H9 (cell line): ENCODE data around the gene CISD3. TPM values are rescaled to one million over a fixed set of nuclear protein-coding genes. Genes with fewer than 3 reads are reported as not detected.
A peak's percentile ranks its signal among the peaks of the same experiment; 100 is the strongest.

Source experiments
- DNase-seq: peaks from one replicate; pipeline ENCODE4 v3.0.0-alpha.2; 2017
- H2AFZ ChIP-seq: one replicate; pipeline ENCODE4 v1.6.1; 2013; ENCODE audit warnings: mild to moderate bottlenecking, low read length, control low read depth, moderate library complexity
- H2AK5ac ChIP-seq: 2 replicates; pipeline ENCODE4 v1.6.1; 2013; ENCODE audit warnings: low read length, control low read depth, mixed read lengths; ENCODE audit not compliant: insufficient read length
- H2BK120ac ChIP-seq: one replicate; pipeline ENCODE4 v1.6.1; 2013; ENCODE audit warnings: low read depth, mild to moderate bottlenecking, low read length, control low read depth, inconsistent platforms; ENCODE audit not compliant: poor library complexity, severe bottlenecking
- H2BK12ac ChIP-seq: 2 replicates; pipeline ENCODE4 v1.6.1; 2013; ENCODE audit warnings: low read length, control low read depth, mixed read lengths, low read depth; ENCODE audit not compliant: insufficient read length
- H2BK15ac ChIP-seq: 2 replicates; pipeline ENCODE4 v1.6.1; 2013; ENCODE audit warnings: low read depth, low read length, control low read depth
- H2BK20ac ChIP-seq: one replicate; pipeline ENCODE4 v1.6.1; 2013; ENCODE audit warnings: low read depth, mild to moderate bottlenecking, low read length, control low read depth, inconsistent platforms; ENCODE audit not compliant: poor library complexity, severe bottlenecking
- H2BK5ac ChIP-seq: 2 replicates; pipeline ENCODE4 v1.6.1; 2013; ENCODE audit warnings: low read length, control low read depth, mixed read lengths; ENCODE audit not compliant: insufficient read length
- H3K14ac ChIP-seq: 2 replicates; pipeline ENCODE4 v1.6.1; 2013; ENCODE audit warnings: low read length, control low read depth; ENCODE audit not compliant: insufficient read depth
- H3K18ac ChIP-seq: 2 replicates; pipeline ENCODE4 v1.6.1; 2013; ENCODE audit warnings: low read depth, mild to moderate bottlenecking, mixed read lengths, low read length, control low read depth; ENCODE audit not compliant: insufficient read length
- H3K23ac ChIP-seq: 2 replicates; pipeline ENCODE4 v1.6.1; 2013; ENCODE audit warnings: low read length, control low read depth, mixed read lengths, low read depth; ENCODE audit not compliant: insufficient read length
- H3K23me2 ChIP-seq: 2 replicates; pipeline ENCODE4 v1.6.1; 2013; ENCODE audit warnings: low read depth, mild to moderate bottlenecking, mixed read lengths, low read length, control low read depth; ENCODE audit not compliant: insufficient read length, poor library complexity, severe bottlenecking
- H3K27ac ChIP-seq: 2 replicates; pipeline ENCODE4 v1.5.1; 2013; ENCODE audit warnings: low read length, control low read depth, mixed read lengths, low read depth; ENCODE audit not compliant: insufficient read length
- H3K27me3 ChIP-seq: 2 replicates; pipeline ENCODE4 v1.6.1; 2013; ENCODE audit warnings: low read length, control low read depth, inconsistent platforms; ENCODE audit not compliant: insufficient read depth
- H3K4ac ChIP-seq: 2 replicates; pipeline ENCODE4 v1.6.1; 2013; ENCODE audit warnings: low read depth, mild to moderate bottlenecking, control low read depth, inconsistent platforms, low read length, moderate library complexity
- H3K4me1 ChIP-seq: 2 replicates; pipeline ENCODE4 v1.6.1; 2013; ENCODE audit warnings: low read length, control low read depth, inconsistent platforms; ENCODE audit not compliant: insufficient read depth
- H3K4me2 ChIP-seq: 2 replicates; pipeline ENCODE4 v1.6.1; 2013; ENCODE audit warnings: low read length, control low read depth, mixed read lengths; ENCODE audit not compliant: insufficient read length, insufficient read depth
- H3K56ac ChIP-seq: 2 replicates; pipeline ENCODE4 v1.6.1; 2013; ENCODE audit warnings: low read depth, mild to moderate bottlenecking, mixed read lengths, low read length, control low read depth; ENCODE audit not compliant: insufficient read length
- H3K79me1 ChIP-seq: 2 replicates; pipeline ENCODE4 v1.6.1; 2013; ENCODE audit warnings: low read depth, mild to moderate bottlenecking, moderate library complexity, low read length, control low read depth, inconsistent platforms; ENCODE audit not compliant: insufficient read depth, poor library complexity, severe bottlenecking
- H3K79me2 ChIP-seq: 2 replicates; pipeline ENCODE4 v1.6.1; 2013; ENCODE audit warnings: low read length, control low read depth, inconsistent platforms; ENCODE audit not compliant: insufficient read depth
- H3K9ac ChIP-seq: 2 replicates; pipeline ENCODE4 v1.6.1; 2013; ENCODE audit warnings: low read length, control low read depth, mixed read lengths; ENCODE audit not compliant: insufficient read length; ENCODE audit errors: extremely low read depth
- H3K9me3 ChIP-seq: one replicate; pipeline ENCODE4 v1.6.1; 2013; ENCODE audit warnings: low read depth, low read length, inconsistent platforms; ENCODE audit not compliant: control insufficient read depth
- H3T11ph ChIP-seq: one replicate; pipeline ENCODE4 v1.6.1; 2013; ENCODE audit warnings: mild to moderate bottlenecking, low read length, control low read depth, inconsistent platforms
- H4K20me1 ChIP-seq: one replicate; pipeline ENCODE4 v1.6.1; 2013; ENCODE audit not compliant: control insufficient read depth, insufficient read length, insufficient read depth
- H4K5ac ChIP-seq: 2 replicates; pipeline ENCODE4 v1.6.1; 2013; ENCODE audit warnings: low read depth, mild to moderate bottlenecking, mixed read lengths, low read length, control low read depth; ENCODE audit not compliant: insufficient read length
- H4K8ac ChIP-seq: replicated peaks from 2 replicates; pipeline ENCODE4 v1.6.1; 2013; ENCODE audit warnings: low read length, control low read depth, mixed read lengths, low read depth; ENCODE audit not compliant: insufficient read length
- H4K91ac ChIP-seq: 2 replicates; pipeline ENCODE4 v1.6.1; 2013; ENCODE audit warnings: low read depth, mild to moderate bottlenecking, moderate library complexity, mixed read lengths, low read length, control low read depth; ENCODE audit not compliant: insufficient read length
- H3K27ac Mint-ChIP-seq, 3 experiments: 2 replicates in 2 of 3; 3 replicates in 1 of 3; pipeline ENCODE4 v1.8.0; 2020 to 2021; ENCODE audit warnings: mixed read lengths in 3 of 3, mild to moderate bottlenecking in 1 of 3, moderate library complexity in 1 of 3
- H3K27me3 Mint-ChIP-seq: 2 replicates; pipeline ENCODE4 v1.8.0; 2021; ENCODE audit warnings: low read depth, mild to moderate bottlenecking, moderate library complexity, mixed read lengths
- H3K36me3 Mint-ChIP-seq, 3 experiments: 2 replicates in 2 of 3; 3 replicates in 1 of 3; pipeline ENCODE4 v1.8.0; 2020 to 2021; ENCODE audit warnings: low read depth in 3 of 3, mixed read lengths in 3 of 3; ENCODE audit not compliant: insufficient read depth in 1 of 3
- H3K4me1 Mint-ChIP-seq, 2 experiments: 2 replicates each; pipeline ENCODE4 v1.8.0; 2020; ENCODE audit warnings: mixed read lengths in 2 of 2
- H3K4me3 Mint-ChIP-seq, 2 experiments: 2 replicates in 1 of 2; 3 replicates in 1 of 2; pipeline ENCODE4 v1.8.0; 2020 to 2021; ENCODE audit warnings: mild to moderate bottlenecking in 2 of 2, mixed read lengths in 2 of 2, moderate library complexity in 1 of 2
- H3K9me3 Mint-ChIP-seq, 2 experiments: 2 replicates in 1 of 2; 3 replicates in 1 of 2; pipeline ENCODE4 v1.8.0; 2020; ENCODE audit warnings: mild to moderate bottlenecking in 2 of 2, mixed read lengths in 2 of 2, moderate library complexity in 1 of 2
- CTCF ChIP-seq: fragments of 200-600 bp; sonication (generic); conservative IDR thresholded peaks from 3 replicates; pipeline ENCODE4 v1.8.0; 2021; ENCODE audit warnings: antibody characterized with exemption, mild to moderate bottlenecking
- WGBS: extraction: QIAGEN DNeasy Blood & Tissue Kit; methylation state at CpG from one replicate; pipeline ENCODE4 v1.1.7; 2013; ENCODE audit warnings: missing lambda C conversion rate, low lambda C conversion rate, mixed read lengths; ENCODE audit not compliant: insufficient read length; ENCODE audit errors: extremely low coverage; 5-methylcytosine and 5-hydroxymethylcytosine counted together
- total RNA-seq: library from RNA; stranded (reverse); gene quantifications from 2 replicates; pipeline ENCODE4 v1.2.1, GENCODE V29; 2021

Gene CISD3
- total RNA-seq, 1 experiment from 2014 or later: 10.7 TPM

- no peaks in the 10 kb centered on the region for H3K36me3 Mint-ChIP-seq
- no peak overlapping the region for H3K23ac ChIP-seq
- H3K4me2 ChIP-seq: no peak overlapping the region
- no peak overlapping the region for H3K27ac ChIP-seq
- H3K27me3 ChIP-seq: no peaks in the 10 kb centered on the region; the same call in 1 of the 2 replicates
- peak; percentile 26 for DNase-seq
- no peak overlapping the region for H4K91ac ChIP-seq
- H4K5ac ChIP-seq: no peak overlapping the region
- no peak overlapping the region for H2BK120ac ChIP-seq
- no peak overlapping the region for H4K8ac ChIP-seq
- H3K79me1 ChIP-seq: no peaks in the 10 kb centered on the region
- no peak overlapping the region for H3K56ac ChIP-seq
- H2BK12ac ChIP-seq: no peak overlapping the region
- no peak overlapping the region for H2BK5ac ChIP-seq
- H3K27me3 Mint-ChIP-seq: peaks cover 75% of the 10 kb centered on the region
- H2AFZ ChIP-seq: no peak overlapping the region
- H3K9me3 Mint-ChIP-seq: no peaks in the 10 kb centered on the region; a peak in 1 of 5 replicates
- no peak overlapping the region for H3K14ac ChIP-seq
- H4K20me1 ChIP-seq: no peaks in the 10 kb centered on the region
- H2AK5ac ChIP-seq: no peak overlapping the region
- no peaks in the 10 kb centered on the region for H3K9me3 ChIP-seq
- WGBS: no CpG with 5 or more reads among the region's 4 CpGs
- H3K79me2 ChIP-seq: no peaks in the 10 kb centered on the region
- TF ChIP-seq CTCF: no peak
- H3T11ph ChIP-seq: no peak overlapping the region
- no peak overlapping the region for H3K4me3 Mint-ChIP-seq
- no peaks in the 10 kb centered on the region for H3K4me1 ChIP-seq
- no peak overlapping the region for H3K18ac ChIP-seq
- H3K9ac ChIP-seq: no peak overlapping the region
- no peak overlapping the region for H2BK20ac ChIP-seq
- no peak overlapping the region for H2BK15ac ChIP-seq
- no peak overlapping the region for H3K4ac ChIP-seq
- H3K4me1 Mint-ChIP-seq: peaks cover 10 to 15% of the 10 kb centered on the region in 2 experiments
- no peaks in the 10 kb centered on the region for H3K23me2 ChIP-seq
- H3K27ac Mint-ChIP-seq: no peak overlapping the region
Measured at GRCh38 chr17:38690386-38690785, 39.8 kb upstream of the CISD3 start.
